ENCODE results near the gene PHACTR3.

The PHACTR3 gene

DNA sequence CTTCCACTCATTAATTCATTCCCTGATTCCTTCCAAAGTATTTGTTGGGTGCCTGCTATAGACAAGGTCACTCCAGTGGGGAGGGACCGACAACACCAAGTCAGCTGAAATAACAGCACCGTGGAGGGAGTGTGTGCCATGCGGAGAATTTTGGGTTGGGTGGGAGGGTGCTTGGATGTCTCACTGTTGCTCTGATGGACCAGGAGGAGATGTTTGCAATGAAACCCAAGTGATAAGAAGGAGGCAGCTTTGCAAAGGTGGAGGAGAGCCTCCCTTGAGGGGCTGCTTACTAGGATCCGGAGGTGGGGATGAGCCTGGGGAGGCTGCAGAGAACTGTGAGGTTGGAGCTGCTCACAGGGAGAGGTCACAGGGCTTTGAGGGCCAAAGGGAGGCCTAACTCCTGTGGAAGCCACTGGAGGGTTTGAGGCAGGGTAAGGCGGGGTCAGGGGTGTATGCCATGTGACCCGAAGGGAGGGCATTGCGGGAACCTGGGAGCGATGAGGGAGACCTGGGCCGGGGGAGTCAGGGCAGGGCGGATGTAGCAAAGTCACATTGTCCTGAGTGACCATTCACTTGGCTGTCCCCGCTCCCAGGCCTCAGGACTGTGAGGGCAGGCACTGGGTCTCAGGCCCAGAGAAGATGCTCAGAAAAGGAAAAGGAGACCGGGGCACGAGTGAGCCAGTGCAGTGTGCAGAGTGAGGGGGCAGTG lies 124.5 kb downstream of the PHACTR3 start:
- DNase-seq (ENCODE audit: low read depth) = no peak
- H3K4me3 ChIP-seq (ENCODE audit: low read length) = no peak overlapping the region
- TF ChIP-seq, protein P1, sequence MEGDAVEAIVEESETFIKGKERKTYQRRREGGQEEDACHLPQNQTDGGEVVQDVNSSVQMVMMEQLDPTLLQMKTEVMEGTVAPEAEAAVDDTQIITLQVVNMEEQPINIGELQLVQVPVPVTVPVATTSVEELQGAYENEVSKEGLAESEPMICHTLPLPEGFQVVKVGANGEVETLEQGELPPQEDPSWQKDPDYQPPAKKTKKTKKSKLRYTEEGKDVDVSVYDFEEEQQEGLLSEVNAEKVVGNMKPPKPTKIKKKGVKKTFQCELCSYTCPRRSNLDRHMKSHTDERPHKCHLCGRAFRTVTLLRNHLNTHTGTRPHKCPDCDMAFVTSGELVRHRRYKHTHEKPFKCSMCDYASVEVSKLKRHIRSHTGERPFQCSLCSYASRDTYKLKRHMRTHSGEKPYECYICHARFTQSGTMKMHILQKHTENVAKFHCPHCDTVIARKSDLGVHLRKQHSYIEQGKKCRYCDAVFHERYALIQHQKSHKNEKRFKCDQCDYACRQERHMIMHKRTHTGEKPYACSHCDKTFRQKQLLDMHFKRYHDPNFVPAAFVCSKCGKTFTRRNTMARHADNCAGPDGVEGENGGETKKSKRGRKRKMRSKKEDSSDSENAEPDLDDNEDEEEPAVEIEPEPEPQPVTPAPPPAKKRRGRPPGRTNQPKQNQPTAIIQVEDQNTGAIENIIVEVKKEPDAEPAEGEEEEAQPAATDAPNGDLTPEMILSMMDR (IDR thresholded peaks at IDR 0.05; ENCODE audit: insufficient read depth, low read depth, low read length, missing control alignments) = no peak

DNA sequence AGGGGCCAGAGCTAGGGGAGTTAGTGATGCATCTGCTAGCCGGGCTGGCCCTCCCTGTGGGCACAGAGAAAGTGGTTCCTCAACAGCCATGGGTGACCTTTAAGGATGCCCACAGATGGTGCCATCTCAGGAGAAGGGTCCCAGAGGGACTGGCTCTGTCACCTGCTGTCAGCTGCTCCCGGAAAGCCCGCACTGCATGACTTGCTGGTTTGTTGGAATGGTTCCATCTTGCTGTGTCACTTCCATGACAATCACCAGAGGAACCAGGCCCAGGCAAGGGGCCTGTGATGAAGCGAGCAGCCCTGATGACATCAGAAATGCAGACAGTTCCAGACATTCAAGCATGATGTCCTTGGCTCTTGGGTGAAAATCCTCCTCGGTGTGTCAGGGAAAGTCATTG lies 125.2 kb downstream of the PHACTR3 start:
- no peak for DNase-seq (ENCODE audit: low read depth)
- TF ChIP-seq, protein P1 (IDR thresholded peaks at IDR 0.05; ENCODE audit: insufficient read depth, low read depth, low read length, missing control alignments) = no peak
- no peak overlapping the region for H3K4me3 ChIP-seq (ENCODE audit: low read length)

DNA sequence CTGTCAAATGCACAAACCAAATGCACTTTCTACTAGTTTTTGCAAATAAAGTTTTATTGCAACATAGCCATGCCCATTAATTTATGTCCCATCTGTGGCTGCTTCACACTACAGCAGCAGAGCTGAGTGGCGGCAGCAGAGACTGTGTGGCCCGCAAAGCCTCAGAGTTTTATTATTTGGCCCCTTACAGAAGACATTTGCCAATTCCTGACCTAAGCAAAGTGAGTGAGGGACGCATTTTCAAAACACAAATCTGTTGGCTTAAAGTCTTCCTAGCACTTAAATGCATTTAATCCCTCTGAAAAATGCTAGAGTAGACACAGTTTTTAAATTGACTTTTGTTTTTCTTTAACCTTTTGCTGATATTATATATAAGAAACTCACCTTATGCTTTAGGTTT lies 126.4 kb downstream of the PHACTR3 start:
- DNase-seq (ENCODE audit: low read depth) = no peak
- no peak overlapping the region for H3K4me3 ChIP-seq (ENCODE audit: low read length)
- TF ChIP-seq, protein P1 (IDR thresholded peaks at IDR 0.05; ENCODE audit: insufficient read depth, low read depth, low read length, missing control alignments) = no peak

DNA sequence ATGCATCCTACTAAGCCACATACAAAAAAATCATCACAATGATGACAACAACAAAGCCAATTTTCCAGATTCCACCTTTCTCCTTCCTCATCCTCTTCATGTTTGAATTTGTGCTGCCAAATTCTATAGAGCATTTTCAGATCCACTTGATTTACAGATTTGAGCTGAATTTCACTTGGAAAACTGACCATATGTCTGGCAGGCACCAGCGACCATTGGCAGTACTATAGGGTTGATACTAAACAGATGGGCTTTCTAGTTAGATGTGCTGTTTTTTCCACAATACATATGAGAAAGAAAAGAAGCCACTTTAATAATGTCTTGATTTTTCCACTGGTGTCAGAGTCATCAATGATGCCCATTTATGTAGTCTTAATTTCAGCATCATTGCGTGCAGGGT lies 127.0 kb downstream of the PHACTR3 start:
- TF ChIP-seq, protein P1 (IDR thresholded peaks at IDR 0.05; ENCODE audit: insufficient read depth, low read depth, low read length, missing control alignments) = no peak
- DNase-seq (ENCODE audit: low read depth) = no peak
- H3K4me3 ChIP-seq (ENCODE audit: low read length) = no peak overlapping the region

DNA sequence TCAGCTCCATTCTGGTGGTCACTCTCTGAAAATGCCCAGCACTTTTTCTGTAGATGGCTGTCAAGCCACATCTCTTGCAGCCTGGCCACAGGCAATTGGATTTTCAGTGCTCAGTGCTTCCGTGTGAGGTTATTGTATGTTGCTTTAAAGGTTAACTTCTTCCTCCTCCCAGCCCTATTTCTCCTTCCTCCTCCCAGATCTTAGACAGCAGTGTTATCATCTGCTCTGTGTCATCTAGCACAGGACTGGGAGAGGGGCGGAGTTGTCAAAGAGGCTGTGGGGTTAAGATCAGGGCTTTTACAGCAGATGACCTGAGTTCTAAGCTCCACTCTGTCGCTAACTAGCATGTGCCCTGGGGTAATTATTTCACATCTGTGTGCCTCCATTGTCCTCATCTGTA lies 129.0 kb downstream of the PHACTR3 start:
- DNase-seq (ENCODE audit: low read depth) = no peak
- H3K4me3 ChIP-seq (ENCODE audit: low read length) = no peak overlapping the region
- TF ChIP-seq, protein P1 (IDR thresholded peaks at IDR 0.05; ENCODE audit: insufficient read depth, low read depth, low read length, missing control alignments) = no peak

DNA sequence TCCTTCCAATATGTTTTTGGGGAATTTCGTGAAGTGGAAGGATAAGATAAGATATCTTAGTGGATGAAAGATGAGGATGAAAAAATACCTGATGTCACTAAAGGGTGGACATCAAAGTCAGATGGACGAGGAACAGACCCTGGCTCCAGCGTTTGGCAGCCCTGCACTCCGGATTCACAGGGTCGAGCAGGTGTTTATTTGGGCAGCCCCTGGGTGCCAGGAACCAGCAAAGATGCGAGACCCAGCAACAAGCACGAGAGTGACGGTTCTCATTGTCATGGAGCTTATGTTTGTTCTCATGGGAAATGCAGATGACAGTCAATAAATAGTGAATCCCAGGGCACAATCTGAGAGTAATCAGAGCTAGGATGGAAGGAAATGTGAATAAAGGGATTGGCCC lies 131.1 kb downstream of the PHACTR3 start:
- TF ChIP-seq, protein P1 (IDR thresholded peaks at IDR 0.05; ENCODE audit: insufficient read depth, low read depth, low read length, missing control alignments) = no peak
- no peak for DNase-seq (ENCODE audit: low read depth)
- no peak overlapping the region for H3K4me3 ChIP-seq (ENCODE audit: low read length)

DNA sequence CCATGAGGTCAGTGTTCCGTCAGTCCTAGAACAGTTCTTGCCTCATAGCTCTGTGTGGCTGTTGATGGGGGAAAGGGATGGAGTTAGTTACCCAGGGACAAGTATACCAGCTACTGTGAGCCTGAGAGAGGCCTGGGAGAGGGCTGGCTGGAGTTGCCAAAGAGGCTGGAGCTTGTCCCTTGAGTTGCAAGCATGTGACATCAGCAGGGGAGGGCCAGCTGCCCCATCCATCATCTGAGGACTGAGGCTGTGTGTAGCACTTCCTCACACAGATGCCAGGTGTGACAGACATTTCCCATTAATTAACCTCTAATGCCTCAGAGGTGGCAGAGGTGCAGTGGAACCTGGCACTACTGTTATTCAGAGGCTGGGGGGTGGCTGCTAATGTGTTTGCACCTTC lies 131.6 kb downstream of the PHACTR3 start:
- TF ChIP-seq, protein P1 (IDR thresholded peaks at IDR 0.05; ENCODE audit: insufficient read depth, low read depth, low read length, missing control alignments) = no peak

More for the DNA sequence above, 131.6 kb downstream of the PHACTR3 start:
- H3K4me3 ChIP-seq (ENCODE audit: low read length) = no peak overlapping the region
- no peak for DNase-seq (ENCODE audit: low read depth)

Data from epithelial cell of esophagus (primary cell).